Spleen (tissue), 7 donors: ENCODE measurements around the gene C9orf85.

Experiments used
- CTCF ChIP-seq, 11 experiments: fragments of 200-600 bp in 7 of 11; fragments of 450-650 bp in 4 of 11; sonication (generic) in 4 of 11; IDR thresholded peaks in 8 of 11; conservative IDR thresholded peaks in 3 of 11; 1 replicate in 7 of 11; 2 replicates in 4 of 11; pipeline versions ENCODE4 v1.4.0 to v1.8.0; 2016 to 2021; ENCODE audit warnings: antibody characterized with exemption in 11 of 11, inconsistent platforms in 4 of 11, mild to moderate bottlenecking in 1 of 11
- POLR2A ChIP-seq, 3 donors: fragments of 450-650 bp; IDR thresholded peaks; one replicate each; pipeline ENCODE4 v1.5.1; 2017; ENCODE audit warnings: antibody characterized with exemption in 3 of 3, mild to moderate bottlenecking in 1 of 3
- donor health status: DM: no; HTN: no; CAD: no; lungs with moderate emphysema.
- donor health status: DM: no; HTN: no; CAD: no.
- donor health status: DM: no; HTN: no; CAD: no.

- TF ChIP-seq CTCF (IDR thresholded peaks at IDR 0.05 in 8 of 11, conservative IDR thresholded peaks at IDR 0.05 in 3 of 11), result no peak
- TF ChIP-seq POLR2A (IDR thresholded peaks at IDR 0.05), result no peak
Observed at GRCh38 chr9:71875345-71875744, 36.1 kb upstream of the C9orf85 start.
